22Rv1 (cell line): ENCODE data around the gene GALT.

ENCODE experiments used
- CTCF ChIP-seq: fragments of 450-650 bp; IDR thresholded peaks from 2 replicates; pipeline ENCODE4 v1.5.1; 2017; ENCODE audit warnings: mild to moderate bottlenecking
- ZFX ChIP-seq: fragments of 450-650 bp; IDR thresholded peaks from 2 replicates; pipeline ENCODE4 v1.6.1; 2017; ENCODE audit warnings: antibody characterized with exemption, borderline replicate concordance

GRCh38 chr9:34669809-34670562 is 23.5 kb downstream of the GALT start:
- TF ChIP-seq CTCF (no peak), ZFX (no peak)
